WTC11 (cell line): ENCODE measurements around the gene MLPH. TPM values are rescaled to one million over a fixed set of nuclear protein-coding genes. Genes with fewer than 3 reads are reported as not detected.

Experiments
- ATAC-seq: fragments of 200-7000 bp; cut with Tn5 transposase; 2 replicates; pipeline ENCODE4 v1.10.0; 2021; ENCODE audit warnings: mild to moderate bottlenecking, moderate library complexity
- CTCF ChIA-PET: fragments of 300-600 bp; sonication (Branson Sonifier 250); formaldehyde crosslinking; loops from one replicate; lab custom pipeline; 2021; ENCODE audit warnings: antibody characterized with exemption; lab: Charles Lee
- POLR2A ChIA-PET: fragments of 350-600 bp; sonication (Branson Sonifier 250); formaldehyde crosslinking; loops from one replicate; lab custom pipeline; 2021; ENCODE audit warnings: antibody characterized with exemption; lab: Charles Lee
- DNase-seq: peaks from one replicate; pipeline ENCODE4 v3.0.0; 2021; ENCODE audit warnings: low spot score
- H3K27ac Mint-ChIP-seq: 2 replicates; pipeline ENCODE4 v1.8.0; 2021; ENCODE audit warnings: mixed read lengths
- H3K27me3 Mint-ChIP-seq: 2 replicates; pipeline ENCODE4 v1.8.0; 2021; ENCODE audit warnings: low read depth, mild to moderate bottlenecking, moderate library complexity, mixed read lengths
- H3K36me3 Mint-ChIP-seq: 2 replicates; pipeline ENCODE4 v1.8.0; 2021; ENCODE audit warnings: mixed read lengths
- H3K4me1 Mint-ChIP-seq: 2 replicates; pipeline ENCODE4 v1.8.0; 2022; ENCODE audit warnings: mixed read lengths
- H3K4me3 Mint-ChIP-seq: 2 replicates; pipeline ENCODE4 v1.8.0; 2021; ENCODE audit warnings: mild to moderate bottlenecking, moderate library complexity, mixed read lengths
- H3K9me3 Mint-ChIP-seq: 2 replicates; pipeline ENCODE4 v1.8.0; 2021; ENCODE audit warnings: mixed read lengths
- ETV6 ChIP-seq: sonication (generic); formaldehyde crosslinking; IDR thresholded peaks from 2 replicates; pipeline ENCODE4 v1.8.1; 2022; ENCODE audit warnings: mild to moderate bottlenecking, missing genetic modification reagents
- FOXK1 ChIP-seq: sonication (generic); formaldehyde crosslinking; IDR thresholded peaks from 2 replicates; pipeline ENCODE4 v1.8.0; 2022; ENCODE audit warnings: mild to moderate bottlenecking, moderate library complexity, missing genetic modification reagents
- HMGA2 ChIP-seq: fragments of 250-450 bp; sonication (Bioruptor Pico); IDR thresholded peaks from 2 replicates; pipeline ENCODE4 v1.4.0; 2021; ENCODE audit warnings: mild to moderate bottlenecking, moderate library complexity
- KAT7 ChIP-seq: sonication (generic); formaldehyde crosslinking; IDR thresholded peaks from 2 replicates; pipeline ENCODE4 v1.8.1; 2023; ENCODE audit warnings: missing genetic modification reagents, mild to moderate bottlenecking, borderline replicate concordance
- NFYB ChIP-seq: sonication (generic); formaldehyde crosslinking; conservative IDR thresholded peaks from 2 replicates; pipeline ENCODE4 v1.8.0; 2022; ENCODE audit warnings: low read depth, missing genetic modification reagents
- NR2C2 ChIP-seq: sonication (generic); formaldehyde crosslinking; IDR thresholded peaks from 2 replicates; pipeline ENCODE4 v1.8.0; 2022; ENCODE audit warnings: mild to moderate bottlenecking, missing genetic modification reagents
- OVOL2 ChIP-seq: fragments of 250-450 bp; sonication (Bioruptor Pico); IDR thresholded peaks from 2 replicates; pipeline ENCODE4 v1.9.0; 2021; ENCODE audit warnings: mild to moderate bottlenecking, borderline replicate concordance
- SMAD3 ChIP-seq: sonication (generic); formaldehyde crosslinking; IDR thresholded peaks from 2 replicates; pipeline ENCODE4 v1.8.0; 2022; ENCODE audit warnings: missing genetic modification reagents, mild to moderate bottlenecking, borderline replicate concordance
- SMAD4 ChIP-seq: sonication (generic); formaldehyde crosslinking; IDR thresholded peaks from 2 replicates; pipeline ENCODE4 v1.8.0; 2022; ENCODE audit warnings: mild to moderate bottlenecking, missing genetic modification reagents
- TCF7 ChIP-seq: sonication (generic); formaldehyde crosslinking; IDR thresholded peaks from 2 replicates; pipeline ENCODE4 v1.8.0; 2022; ENCODE audit warnings: mild to moderate bottlenecking, low read depth, missing genetic modification reagents, moderate library complexity
- ZNF263 ChIP-seq: sonication (generic); formaldehyde crosslinking; IDR thresholded peaks from 2 replicates; pipeline ENCODE4 v1.8.1; 2022; ENCODE audit warnings: low read depth, mild to moderate bottlenecking, moderate library complexity, missing genetic modification reagents
- ZNF416 ChIP-seq: fragments of 250-450 bp; sonication (Bioruptor Pico); IDR thresholded peaks from 2 replicates; pipeline ENCODE4 v1.9.0; 2021; ENCODE audit warnings: mild to moderate bottlenecking, inconsistent platforms
- total RNA-seq: library from RNA; stranded (reverse); gene quantifications from 3 replicates; pipeline ENCODE4 v1.2.3, GENCODE V29; 2021
- TF ChIP-seq, protein P1 (sequence below): sonication (generic); formaldehyde crosslinking; IDR thresholded peaks from 2 replicates; pipeline ENCODE4 v1.8.1; 2023; ENCODE audit warnings: mild to moderate bottlenecking, missing genetic modification reagents
- TF ChIP-seq, protein P2 (sequence below): fragments of 200-600 bp; IDR thresholded peaks from 2 replicates; pipeline ENCODE4 v1.8.0; 2022; ENCODE audit warnings: antibody characterized with exemption
- TF ChIP-seq, protein P3 (sequence below): sonication (generic); formaldehyde crosslinking; IDR thresholded peaks from 2 replicates; pipeline ENCODE4 v1.8.0; 2023; ENCODE audit warnings: missing genetic modification reagents
- TF ChIP-seq, protein P4 (sequence below): fragments of 250-450 bp; sonication (Bioruptor Pico); IDR thresholded peaks from 2 replicates; pipeline ENCODE4 v1.9.0; 2021; ENCODE audit warnings: mild to moderate bottlenecking, borderline replicate concordance
- TF ChIP-seq, protein P5 (sequence below): sonication (generic); formaldehyde crosslinking; IDR thresholded peaks from 2 replicates; pipeline ENCODE4 v1.8.0; 2022; ENCODE audit warnings: mild to moderate bottlenecking, missing genetic modification reagents
- TF ChIP-seq, protein P6 (sequence below): sonication (generic); formaldehyde crosslinking; IDR thresholded peaks from 2 replicates; pipeline ENCODE4 v1.8.0; 2022; ENCODE audit warnings: mild to moderate bottlenecking, missing genetic modification reagents

Gene MLPH
- total RNA-seq, 1 experiment from 2014 or later, result 10.3 TPM

DNA sequence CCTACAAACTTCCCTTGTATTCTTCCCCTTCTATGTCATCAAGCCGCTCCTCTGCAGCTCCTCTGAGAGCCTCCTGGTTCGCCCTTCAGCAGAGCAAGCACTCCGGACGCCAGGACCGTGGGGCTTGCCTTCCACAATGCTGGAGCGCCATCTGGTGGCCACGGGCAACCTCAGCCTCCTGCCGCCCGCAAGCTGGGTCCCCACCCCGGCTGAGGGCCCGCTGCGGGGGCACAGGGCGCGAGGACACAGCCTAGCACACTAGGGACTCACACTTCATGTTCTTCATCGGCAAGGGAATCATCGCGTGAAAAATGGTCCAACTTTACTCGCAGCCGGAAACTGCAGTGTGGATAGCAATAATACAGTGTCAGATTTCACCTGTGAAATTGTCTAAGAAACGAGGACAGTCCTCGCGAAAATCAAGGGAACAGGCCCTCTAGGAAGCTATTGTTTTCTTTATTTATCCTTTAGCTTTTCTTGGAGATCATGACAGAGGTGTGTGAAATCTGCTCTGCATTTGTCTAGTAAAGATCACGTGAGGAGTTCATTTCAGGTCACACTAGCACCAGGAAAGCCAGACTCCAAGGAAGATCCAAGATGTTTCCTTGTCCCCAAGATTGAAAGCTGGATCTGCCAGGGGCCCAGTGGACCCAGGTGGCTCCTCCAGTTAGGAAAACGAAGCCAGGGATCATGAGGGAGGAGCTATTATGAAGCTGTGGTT lies 85.1 kb downstream of the MLPH start (continued):
- TF ChIP-seq ZNF263 (CRISPR knock-in tag), result no peak
- TF ChIP-seq SMAD3 (CRISPR knock-in tag), result peak; percentile 62; the same call in 1 of the 2 replicates
- TF ChIP-seq, protein P1, sequence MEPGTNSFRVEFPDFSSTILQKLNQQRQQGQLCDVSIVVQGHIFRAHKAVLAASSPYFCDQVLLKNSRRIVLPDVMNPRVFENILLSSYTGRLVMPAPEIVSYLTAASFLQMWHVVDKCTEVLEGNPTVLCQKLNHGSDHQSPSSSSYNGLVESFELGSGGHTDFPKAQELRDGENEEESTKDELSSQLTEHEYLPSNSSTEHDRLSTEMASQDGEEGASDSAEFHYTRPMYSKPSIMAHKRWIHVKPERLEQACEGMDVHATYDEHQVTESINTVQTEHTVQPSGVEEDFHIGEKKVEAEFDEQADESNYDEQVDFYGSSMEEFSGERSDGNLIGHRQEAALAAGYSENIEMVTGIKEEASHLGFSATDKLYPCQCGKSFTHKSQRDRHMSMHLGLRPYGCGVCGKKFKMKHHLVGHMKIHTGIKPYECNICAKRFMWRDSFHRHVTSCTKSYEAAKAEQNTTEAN (CRISPR knock-in tag), result no peak; the same call in 1 of the 2 replicates
- TF ChIP-seq ZNF416, result no peak
- TF ChIP-seq, protein P2, sequence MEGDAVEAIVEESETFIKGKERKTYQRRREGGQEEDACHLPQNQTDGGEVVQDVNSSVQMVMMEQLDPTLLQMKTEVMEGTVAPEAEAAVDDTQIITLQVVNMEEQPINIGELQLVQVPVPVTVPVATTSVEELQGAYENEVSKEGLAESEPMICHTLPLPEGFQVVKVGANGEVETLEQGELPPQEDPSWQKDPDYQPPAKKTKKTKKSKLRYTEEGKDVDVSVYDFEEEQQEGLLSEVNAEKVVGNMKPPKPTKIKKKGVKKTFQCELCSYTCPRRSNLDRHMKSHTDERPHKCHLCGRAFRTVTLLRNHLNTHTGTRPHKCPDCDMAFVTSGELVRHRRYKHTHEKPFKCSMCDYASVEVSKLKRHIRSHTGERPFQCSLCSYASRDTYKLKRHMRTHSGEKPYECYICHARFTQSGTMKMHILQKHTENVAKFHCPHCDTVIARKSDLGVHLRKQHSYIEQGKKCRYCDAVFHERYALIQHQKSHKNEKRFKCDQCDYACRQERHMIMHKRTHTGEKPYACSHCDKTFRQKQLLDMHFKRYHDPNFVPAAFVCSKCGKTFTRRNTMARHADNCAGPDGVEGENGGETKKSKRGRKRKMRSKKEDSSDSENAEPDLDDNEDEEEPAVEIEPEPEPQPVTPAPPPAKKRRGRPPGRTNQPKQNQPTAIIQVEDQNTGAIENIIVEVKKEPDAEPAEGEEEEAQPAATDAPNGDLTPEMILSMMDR, result peak; percentile 96
- 0 out of 2 replicates have a peak, but pooled peaks have one; percentile 21 for TF ChIP-seq ETV6 (CRISPR knock-in tag)
- TF ChIP-seq SMAD4 (CRISPR knock-in tag), result no peak

DNA sequence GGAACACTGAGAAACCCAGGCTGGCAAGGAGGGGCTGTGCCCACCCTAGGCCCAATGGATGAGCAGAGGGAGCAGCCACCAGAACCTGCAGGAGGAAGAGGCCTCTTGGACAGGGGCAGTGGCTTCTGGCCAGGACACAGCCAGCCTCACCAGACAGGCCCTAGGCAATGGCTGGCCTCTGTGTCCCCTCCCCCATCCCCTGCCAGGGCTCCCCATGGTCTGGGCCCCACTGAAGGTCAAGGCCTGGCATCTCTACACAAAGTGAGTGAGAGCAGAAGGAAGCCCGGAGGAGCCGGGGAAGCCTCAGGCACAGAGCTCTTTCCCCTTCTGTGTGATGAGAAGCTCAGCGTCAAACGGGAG lies 85.7 kb downstream of the MLPH start:
- Mint-ChIP-seq H3K9me3 (peaks cover 4% of the 10 kb centered on the region), H3K27ac (peak overlapping the region; percentile 32), H3K4me3 (no peak overlapping the region), H3K4me1 (peaks cover 41% of the 10 kb centered on the region), H3K27me3 (no peaks in the 10 kb centered on the region), H3K36me3 (peaks cover 22% of the 10 kb centered on the region)
- TF ChIP-seq TCF7 (CRISPR knock-in tag), result no peak
- no peak for TF ChIP-seq NR2C2 (CRISPR knock-in tag)
- no peak for TF ChIP-seq KAT7
- TF ChIP-seq, protein P3, sequence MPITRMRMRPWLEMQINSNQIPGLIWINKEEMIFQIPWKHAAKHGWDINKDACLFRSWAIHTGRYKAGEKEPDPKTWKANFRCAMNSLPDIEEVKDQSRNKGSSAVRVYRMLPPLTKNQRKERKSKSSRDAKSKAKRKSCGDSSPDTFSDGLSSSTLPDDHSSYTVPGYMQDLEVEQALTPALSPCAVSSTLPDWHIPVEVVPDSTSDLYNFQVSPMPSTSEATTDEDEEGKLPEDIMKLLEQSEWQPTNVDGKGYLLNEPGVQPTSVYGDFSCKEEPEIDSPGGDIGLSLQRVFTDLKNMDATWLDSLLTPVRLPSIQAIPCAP, result no peak
- TF ChIP-seq NFYB (CRISPR knock-in tag), result no peak
- no peak for TF ChIP-seq FOXK1 (CRISPR knock-in tag)
- TF ChIP-seq, protein P4, sequence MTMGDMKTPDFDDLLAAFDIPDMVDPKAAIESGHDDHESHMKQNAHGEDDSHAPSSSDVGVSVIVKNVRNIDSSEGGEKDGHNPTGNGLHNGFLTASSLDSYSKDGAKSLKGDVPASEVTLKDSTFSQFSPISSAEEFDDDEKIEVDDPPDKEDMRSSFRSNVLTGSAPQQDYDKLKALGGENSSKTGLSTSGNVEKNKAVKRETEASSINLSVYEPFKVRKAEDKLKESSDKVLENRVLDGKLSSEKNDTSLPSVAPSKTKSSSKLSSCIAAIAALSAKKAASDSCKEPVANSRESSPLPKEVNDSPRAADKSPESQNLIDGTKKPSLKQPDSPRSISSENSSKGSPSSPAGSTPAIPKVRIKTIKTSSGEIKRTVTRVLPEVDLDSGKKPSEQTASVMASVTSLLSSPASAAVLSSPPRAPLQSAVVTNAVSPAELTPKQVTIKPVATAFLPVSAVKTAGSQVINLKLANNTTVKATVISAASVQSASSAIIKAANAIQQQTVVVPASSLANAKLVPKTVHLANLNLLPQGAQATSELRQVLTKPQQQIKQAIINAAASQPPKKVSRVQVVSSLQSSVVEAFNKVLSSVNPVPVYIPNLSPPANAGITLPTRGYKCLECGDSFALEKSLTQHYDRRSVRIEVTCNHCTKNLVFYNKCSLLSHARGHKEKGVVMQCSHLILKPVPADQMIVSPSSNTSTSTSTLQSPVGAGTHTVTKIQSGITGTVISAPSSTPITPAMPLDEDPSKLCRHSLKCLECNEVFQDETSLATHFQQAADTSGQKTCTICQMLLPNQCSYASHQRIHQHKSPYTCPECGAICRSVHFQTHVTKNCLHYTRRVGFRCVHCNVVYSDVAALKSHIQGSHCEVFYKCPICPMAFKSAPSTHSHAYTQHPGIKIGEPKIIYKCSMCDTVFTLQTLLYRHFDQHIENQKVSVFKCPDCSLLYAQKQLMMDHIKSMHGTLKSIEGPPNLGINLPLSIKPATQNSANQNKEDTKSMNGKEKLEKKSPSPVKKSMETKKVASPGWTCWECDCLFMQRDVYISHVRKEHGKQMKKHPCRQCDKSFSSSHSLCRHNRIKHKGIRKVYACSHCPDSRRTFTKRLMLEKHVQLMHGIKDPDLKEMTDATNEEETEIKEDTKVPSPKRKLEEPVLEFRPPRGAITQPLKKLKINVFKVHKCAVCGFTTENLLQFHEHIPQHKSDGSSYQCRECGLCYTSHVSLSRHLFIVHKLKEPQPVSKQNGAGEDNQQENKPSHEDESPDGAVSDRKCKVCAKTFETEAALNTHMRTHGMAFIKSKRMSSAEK (CRISPR knock-in tag), result no peak
- TF ChIP-seq HMGA2 (CRISPR knock-in tag), result no peak
- TF ChIP-seq, protein P5, sequence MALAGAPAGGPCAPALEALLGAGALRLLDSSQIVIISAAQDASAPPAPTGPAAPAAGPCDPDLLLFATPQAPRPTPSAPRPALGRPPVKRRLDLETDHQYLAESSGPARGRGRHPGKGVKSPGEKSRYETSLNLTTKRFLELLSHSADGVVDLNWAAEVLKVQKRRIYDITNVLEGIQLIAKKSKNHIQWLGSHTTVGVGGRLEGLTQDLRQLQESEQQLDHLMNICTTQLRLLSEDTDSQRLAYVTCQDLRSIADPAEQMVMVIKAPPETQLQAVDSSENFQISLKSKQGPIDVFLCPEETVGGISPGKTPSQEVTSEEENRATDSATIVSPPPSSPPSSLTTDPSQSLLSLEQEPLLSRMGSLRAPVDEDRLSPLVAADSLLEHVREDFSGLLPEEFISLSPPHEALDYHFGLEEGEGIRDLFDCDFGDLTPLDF (CRISPR knock-in tag), result no peak
- TF ChIP-seq, protein P6, sequence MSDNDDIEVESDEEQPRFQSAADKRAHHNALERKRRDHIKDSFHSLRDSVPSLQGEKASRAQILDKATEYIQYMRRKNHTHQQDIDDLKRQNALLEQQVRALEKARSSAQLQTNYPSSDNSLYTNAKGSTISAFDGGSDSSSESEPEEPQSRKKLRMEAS (CRISPR knock-in tag), result no peak
- TF ChIP-seq OVOL2 (CRISPR knock-in tag), result no peak
- POLR2A ChIA-PET, result interaction anchor here (0.6 to 1.6 kb wide), 2 partner anchors 60 to 306 kb away, joined by 4 to 11 read pairs; no protein-coding TSS in a partner anchor
- ATAC-seq (no peak; the same call in 1 of the 2 replicates), DNase-seq (no peak)
- CTCF ChIA-PET, result interaction anchor here (0.6 to 7.1 kb wide), 50 partner anchors 10 to 716 kb away, joined by 3 to 385 read pairs (median 10); partner anchors contain the start of genes COPS8, MLPH and RAB17
